A549 (cell line): ENCODE results near the gene FOXM1. TPM values are rescaled to one million over a fixed set of nuclear protein-coding genes. Genes with fewer than 3 reads are reported as not detected.

Experiments used
- ATAC-seq, 2 experiments: fragments of 200-7000 bp in 1 of 2; fragments of >200 bp in 1 of 2; cut with Nextera tagmentation in 1 of 2; cut with Tn5 transposase in 1 of 2; 3 replicates each; pipeline versions ENCODE4 v1.8.0 to v1.9.1; 2018 to 2020; ENCODE audit warnings: mild to moderate bottlenecking in 1 of 2, moderate library complexity in 1 of 2
- CTCF ChIA-PET: fragments of 300-600 bp; sonication (Branson Sonifier 250); formaldehyde crosslinking; extraction: SDS; loops from one replicate; lab custom pipeline; 2021; ENCODE audit warnings: antibody characterized with exemption, inconsistent platforms; lab: Yijun Ruan, JAX
- POLR2A ChIA-PET: fragments of 350-600 bp; formaldehyde crosslinking; extraction: SDS; loops from one replicate; lab custom pipeline; 2021; ENCODE audit warnings: antibody characterized with exemption, inconsistent platforms; lab: Yijun Ruan, JAX
- DNase-seq, 2 experiments: peaks; one replicate each; pipeline versions ENCODE4 v3.0.0 to v3.0.0-alpha.2; 2011 to 2016; ENCODE audit warnings: low read depth in 1 of 2, low spot score in 1 of 2
- FAIRE-seq: peaks from 2 replicates; lab custom pipeline; 2011; peaks lifted over from hg19 to GRCh38; lab: Jason Lieb, UNC
- H3K27ac ChIP-seq, 2 experiments: fragments of >200 bp; sonication (Bioruptor Twin); formaldehyde crosslinking; 3 replicates each; pipeline ENCODE4 v1.5.1; 2016 to 2017
- H3K4me1 ChIP-seq: fragments of >200 bp; sonication (Bioruptor Twin); formaldehyde crosslinking; 3 replicates; pipeline ENCODE4 v1.6.1; 2016
- H3K4me2 ChIP-seq: fragments of >200 bp; sonication (Bioruptor Twin); formaldehyde crosslinking; 3 replicates; pipeline ENCODE4 v1.6.1; 2016
- H3K4me3 ChIP-seq: fragments of >200 bp; sonication (Bioruptor Twin); formaldehyde crosslinking; 3 replicates; pipeline ENCODE4 v1.5.1; 2016
- H3K9me3 ChIP-seq: fragments of >200 bp; sonication (Bioruptor Twin); formaldehyde crosslinking; 3 replicates; pipeline ENCODE4 v1.6.1; 2016
- CBX8 ChIP-seq: fragments of 200-600 bp; sonication (generic); IDR thresholded peaks from 2 replicates; pipeline ENCODE4 v1.6.1; 2016
- CEBPB ChIP-seq, 2 experiments: fragments of >200 bp in 1 of 2; sonication (Bioruptor Twin) in 1 of 2; formaldehyde crosslinking in 1 of 2; IDR thresholded peaks; 2 replicates each; pipeline ENCODE4 v1.6.1; 2012 to 2016
- CHD4 ChIP-seq: fragments of 200-600 bp; sonication (generic); IDR thresholded peaks from 2 replicates; pipeline ENCODE4 v1.6.1; 2016; ENCODE audit warnings: antibody characterized with exemption, mild to moderate bottlenecking, borderline replicate concordance
- EHF ChIP-seq: fragments of 250-450 bp; sonication (Bioruptor Pico); IDR thresholded peaks from 2 replicates; pipeline ENCODE4 v1.5.0; 2020; ENCODE audit warnings: mild to moderate bottlenecking
- FOSL2 ChIP-seq, 2 experiments: fragments of 450-650 bp in 1 of 2; fragments of >200 bp in 1 of 2; sonication (Bioruptor Twin) in 1 of 2; formaldehyde crosslinking; IDR thresholded peaks; 2 replicates each; pipeline versions ENCODE4 v1.5.0 to v1.6.1; 2016 to 2020; ENCODE audit warnings: mild to moderate bottlenecking in 1 of 2, moderate library complexity in 1 of 2
- FOXS1 ChIP-seq: fragments of 250-450 bp; sonication (Bioruptor Pico); IDR thresholded peaks from 2 replicates; pipeline ENCODE4 v1.5.0; 2020; ENCODE audit warnings: mild to moderate bottlenecking, moderate library complexity
- GATA3 ChIP-seq: IDR thresholded peaks from 2 replicates; pipeline ENCODE4 v1.6.1; 2012; ENCODE audit warnings: borderline replicate concordance
- HOXA7 ChIP-seq: fragments of 250-450 bp; sonication (Bioruptor Pico); IDR thresholded peaks from 2 replicates; pipeline ENCODE4 v1.5.0; 2020; ENCODE audit warnings: mild to moderate bottlenecking, moderate library complexity
- HOXB5 ChIP-seq: fragments of 250-450 bp; sonication (Bioruptor Pico); IDR thresholded peaks from 2 replicates; pipeline ENCODE4 v1.5.0; 2020; ENCODE audit warnings: mild to moderate bottlenecking, moderate library complexity
- KDM5A ChIP-seq: fragments of 200-600 bp; sonication (generic); IDR thresholded peaks from 2 replicates; pipeline ENCODE4 v1.6.1; 2016; ENCODE audit warnings: antibody characterized with exemption, mild to moderate bottlenecking
- NPAS2 ChIP-seq: fragments of 250-450 bp; sonication (Bioruptor Pico); IDR thresholded peaks from 2 replicates; pipeline ENCODE4 v1.8.0; 2022; ENCODE audit warnings: mild to moderate bottlenecking, moderate library complexity, borderline replicate concordance
- POLR2A ChIP-seq: IDR thresholded peaks from 2 replicates; pipeline ENCODE4 v1.6.1; 2012; ENCODE audit warnings: mild to moderate bottlenecking, low read length
- POLR2AphosphoS2 ChIP-seq: conservative IDR thresholded peaks from 2 replicates; pipeline ENCODE4 v1.6.1; 2012; ENCODE audit warnings: low read length, improper control_type of control experiment, inconsistent platforms
- RNF2 ChIP-seq: fragments of 200-600 bp; sonication (generic); IDR thresholded peaks from 2 replicates; pipeline ENCODE4 v1.6.1; 2016; ENCODE audit warnings: low read depth, mild to moderate bottlenecking, antibody characterized with exemption, moderate library complexity, borderline replicate concordance
- SREBF2 ChIP-seq: fragments of 450-650 bp; IDR thresholded peaks from 2 replicates; pipeline ENCODE4 v1.6.1; 2014; ENCODE audit warnings: mild to moderate bottlenecking, moderate library complexity
- TFCP2L1 ChIP-seq: fragments of 250-450 bp; sonication (Bioruptor Pico); IDR thresholded peaks from 2 replicates; pipeline ENCODE4 v1.5.0; 2021; ENCODE audit warnings: mild to moderate bottlenecking
- TP53 ChIP-seq: fragments of 250-450 bp; sonication (Bioruptor Pico); IDR thresholded peaks from 2 replicates; pipeline ENCODE4 v1.5.0; 2021; ENCODE audit warnings: mild to moderate bottlenecking, moderate library complexity
- ZSCAN20 ChIP-seq: fragments of 250-450 bp; sonication (Bioruptor Pico); IDR thresholded peaks from 2 replicates; pipeline ENCODE4 v1.8.0; 2022; ENCODE audit warnings: mild to moderate bottlenecking, moderate library complexity
- WGBS: methylation state at CpG from one replicate; pipeline ENCODE4 v1.1.6; 2017; ENCODE audit errors: missing lambda C conversion rate; 5-methylcytosine and 5-hydroxymethylcytosine counted together
- polyA plus RNA-seq, 4 experiments: library from polyadenylated mRNA; depleted of rRNA in 3 of 4; stranded (reverse); fragments of >200 nt; fragmentation: RNase III in 1 of 4; extraction: RNeasy Plus Mini Kit Qiagen cat#74134 plus additional on column Dnase treatment in 1 of 4; gene quantifications; 2 replicates in 3 of 4; 3 replicates in 1 of 4; pipeline ENCODE4 v1.2.3, GENCODE V29; 2011 to 2017
- TF ChIP-seq, protein P1 (sequence below): fragments of >200 bp; sonication (Bioruptor Twin); formaldehyde crosslinking; IDR thresholded peaks from 3 replicates; pipeline ENCODE4 v1.5.1; 2016
- TF ChIP-seq, protein P2 (sequence below): fragments of 200-600 bp; sonication (generic); IDR thresholded peaks from 2 replicates; pipeline ENCODE4 v1.6.1; 2016; ENCODE audit warnings: antibody characterized with exemption, mild to moderate bottlenecking, moderate library complexity
- TF ChIP-seq, protein P3 (sequence below): fragments of 250-450 bp; sonication (Bioruptor Pico); IDR thresholded peaks from 2 replicates; pipeline ENCODE4 v1.5.0; 2020; ENCODE audit warnings: low read depth, mild to moderate bottlenecking, moderate library complexity

Gene FOXM1
- polyA plus RNA-seq, 2 of the 4 experiments (the other 2 are of a cell fraction), result 40.3 to 84.0 TPM

DNA sequence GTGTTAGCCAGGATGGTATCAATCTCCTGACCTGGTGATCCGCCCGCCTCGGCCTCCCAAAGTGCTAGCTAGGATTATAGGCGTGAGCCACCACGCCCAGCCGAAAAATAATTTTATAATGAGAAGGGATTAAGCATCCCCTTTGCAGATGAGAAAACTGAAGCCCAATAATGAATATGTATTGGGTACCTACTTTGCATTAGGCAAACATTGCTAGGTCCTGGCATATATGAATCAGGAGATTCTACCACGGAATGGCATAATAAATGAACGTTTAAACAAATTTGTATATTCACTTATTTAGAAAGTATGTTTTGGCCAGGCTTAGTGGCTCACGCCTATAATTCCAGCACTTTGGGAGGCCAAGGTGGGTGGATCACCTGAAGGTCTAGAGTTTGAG is 46.1 kb upstream of the FOXM1 start:
- Histone ChIP-seq H3K4me2 (no peak overlapping the region), H3K27ac (no peak overlapping the region), H3K4me1 (no peaks in the 10 kb centered on the region), H3K4me3 (no peak overlapping the region), H3K9me3 (no peaks in the 10 kb centered on the region)
- WGBS, result 97% methylated on average over 9 of the region's 9 CpGs
- POLR2A ChIA-PET, result no interaction called here
- no peak for ATAC-seq
- CTCF ChIA-PET, result interaction anchor here (3.7 kb wide), 1 partner anchor 22 kb away, joined by 22 read pairs; no protein-coding TSS in a partner anchor
- DNase-seq, result no peak
- no peak for FAIRE-seq
- TF ChIP-seq, protein P1, sequence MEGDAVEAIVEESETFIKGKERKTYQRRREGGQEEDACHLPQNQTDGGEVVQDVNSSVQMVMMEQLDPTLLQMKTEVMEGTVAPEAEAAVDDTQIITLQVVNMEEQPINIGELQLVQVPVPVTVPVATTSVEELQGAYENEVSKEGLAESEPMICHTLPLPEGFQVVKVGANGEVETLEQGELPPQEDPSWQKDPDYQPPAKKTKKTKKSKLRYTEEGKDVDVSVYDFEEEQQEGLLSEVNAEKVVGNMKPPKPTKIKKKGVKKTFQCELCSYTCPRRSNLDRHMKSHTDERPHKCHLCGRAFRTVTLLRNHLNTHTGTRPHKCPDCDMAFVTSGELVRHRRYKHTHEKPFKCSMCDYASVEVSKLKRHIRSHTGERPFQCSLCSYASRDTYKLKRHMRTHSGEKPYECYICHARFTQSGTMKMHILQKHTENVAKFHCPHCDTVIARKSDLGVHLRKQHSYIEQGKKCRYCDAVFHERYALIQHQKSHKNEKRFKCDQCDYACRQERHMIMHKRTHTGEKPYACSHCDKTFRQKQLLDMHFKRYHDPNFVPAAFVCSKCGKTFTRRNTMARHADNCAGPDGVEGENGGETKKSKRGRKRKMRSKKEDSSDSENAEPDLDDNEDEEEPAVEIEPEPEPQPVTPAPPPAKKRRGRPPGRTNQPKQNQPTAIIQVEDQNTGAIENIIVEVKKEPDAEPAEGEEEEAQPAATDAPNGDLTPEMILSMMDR, result no peak
- TF ChIP-seq ZSCAN20 (CRISPR knock-in tag), result no peak
- no peak for TF ChIP-seq HOXB5 (CRISPR knock-in tag)
- no peak for TF ChIP-seq NPAS2
- TF ChIP-seq HOXA7 (CRISPR knock-in tag), result no peak
- TF ChIP-seq POLR2A, result no peak
- no peak for TF ChIP-seq GATA3
- no peak for TF ChIP-seq CEBPB (IDR thresholded peaks at IDR 0.05)
- no peak for TF ChIP-seq TFCP2L1 (CRISPR knock-in tag)
- TF ChIP-seq, protein P2, sequence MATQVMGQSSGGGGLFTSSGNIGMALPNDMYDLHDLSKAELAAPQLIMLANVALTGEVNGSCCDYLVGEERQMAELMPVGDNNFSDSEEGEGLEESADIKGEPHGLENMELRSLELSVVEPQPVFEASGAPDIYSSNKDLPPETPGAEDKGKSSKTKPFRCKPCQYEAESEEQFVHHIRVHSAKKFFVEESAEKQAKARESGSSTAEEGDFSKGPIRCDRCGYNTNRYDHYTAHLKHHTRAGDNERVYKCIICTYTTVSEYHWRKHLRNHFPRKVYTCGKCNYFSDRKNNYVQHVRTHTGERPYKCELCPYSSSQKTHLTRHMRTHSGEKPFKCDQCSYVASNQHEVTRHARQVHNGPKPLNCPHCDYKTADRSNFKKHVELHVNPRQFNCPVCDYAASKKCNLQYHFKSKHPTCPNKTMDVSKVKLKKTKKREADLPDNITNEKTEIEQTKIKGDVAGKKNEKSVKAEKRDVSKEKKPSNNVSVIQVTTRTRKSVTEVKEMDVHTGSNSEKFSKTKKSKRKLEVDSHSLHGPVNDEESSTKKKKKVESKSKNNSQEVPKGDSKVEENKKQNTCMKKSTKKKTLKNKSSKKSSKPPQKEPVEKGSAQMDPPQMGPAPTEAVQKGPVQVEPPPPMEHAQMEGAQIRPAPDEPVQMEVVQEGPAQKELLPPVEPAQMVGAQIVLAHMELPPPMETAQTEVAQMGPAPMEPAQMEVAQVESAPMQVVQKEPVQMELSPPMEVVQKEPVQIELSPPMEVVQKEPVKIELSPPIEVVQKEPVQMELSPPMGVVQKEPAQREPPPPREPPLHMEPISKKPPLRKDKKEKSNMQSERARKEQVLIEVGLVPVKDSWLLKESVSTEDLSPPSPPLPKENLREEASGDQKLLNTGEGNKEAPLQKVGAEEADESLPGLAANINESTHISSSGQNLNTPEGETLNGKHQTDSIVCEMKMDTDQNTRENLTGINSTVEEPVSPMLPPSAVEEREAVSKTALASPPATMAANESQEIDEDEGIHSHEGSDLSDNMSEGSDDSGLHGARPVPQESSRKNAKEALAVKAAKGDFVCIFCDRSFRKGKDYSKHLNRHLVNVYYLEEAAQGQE, result no peak
- no peak for TF ChIP-seq CBX8
- no peak for TF ChIP-seq TP53 (CRISPR knock-in tag)
- TF ChIP-seq EHF, result no peak
- TF ChIP-seq POLR2AphosphoS2, result no peak
- TF ChIP-seq CHD4, result no peak
- no peak for TF ChIP-seq RNF2

DNA sequence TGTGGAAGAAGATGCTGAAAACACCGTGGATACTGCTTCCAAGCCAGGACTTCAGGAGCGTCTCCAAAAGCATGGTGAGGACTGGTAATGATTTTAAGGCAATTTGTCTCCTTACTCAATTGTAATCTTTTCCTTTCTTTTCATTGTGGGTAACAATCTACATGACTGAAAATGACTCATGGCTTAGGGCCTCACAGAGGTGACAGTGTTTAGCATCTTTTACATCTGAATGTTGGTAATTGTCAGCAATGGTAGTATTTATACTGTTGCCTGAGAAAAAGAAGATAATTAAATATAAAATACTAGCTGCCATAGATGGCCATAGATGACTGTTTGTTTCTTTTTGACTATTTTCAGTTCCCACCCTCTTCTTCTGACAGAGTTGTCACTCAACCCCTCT is 45.4 kb upstream of the FOXM1 start:
- ChIA-PET POLR2A (no interaction called here), CTCF (interaction anchor here (0.6 to 3.7 kb wide), 3 partner anchors 22 to 352 kb away, joined by 3 to 22 read pairs (median 3); no protein-coding TSS in a partner anchor)
- no peaks in the 10 kb centered on the region for H3K9me3 ChIP-seq
- ATAC-seq, result no peak
- no peak for FAIRE-seq
- no peak for DNase-seq
- no peak overlapping the region for H3K27ac ChIP-seq
- H3K4me2 ChIP-seq, result no peak overlapping the region
- no peak overlapping the region for H3K4me3 ChIP-seq
- 93% methylated on average over 2 of the region's 2 CpGs for WGBS
- H3K4me1 ChIP-seq, result no peaks in the 10 kb centered on the region
- TF ChIP-seq FOSL2 (IDR thresholded peaks at IDR 0.05) (no peak), FOSL2 (CRISPR knock-in tag; IDR thresholded peaks at IDR 0.05) (no peak), KDM5A (no peak), SREBF2 (no peak), FOXS1 (CRISPR knock-in tag) (no peak)
- TF ChIP-seq, protein P3, sequence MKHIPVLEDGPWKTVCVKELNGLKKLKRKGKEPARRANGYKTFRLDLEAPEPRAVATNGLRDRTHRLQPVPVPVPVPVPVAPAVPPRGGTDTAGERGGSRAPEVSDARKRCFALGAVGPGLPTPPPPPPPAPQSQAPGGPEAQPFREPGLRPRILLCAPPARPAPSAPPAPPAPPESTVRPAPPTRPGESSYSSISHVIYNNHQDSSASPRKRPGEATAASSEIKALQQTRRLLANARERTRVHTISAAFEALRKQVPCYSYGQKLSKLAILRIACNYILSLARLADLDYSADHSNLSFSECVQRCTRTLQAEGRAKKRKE, result no peak
